Measurements from ENCODE around the gene PI4KA. TPM values are rescaled to one million over a fixed set of nuclear protein-coding genes. Genes with fewer than 3 reads are reported as not detected.

Gene PI4KA
- total and polyA plus RNA-seq, 2 of the 13 experiments (the other 11 are each of a cell fraction or from before 2014, with no cell fraction given) = 27.4 to 56.4 TPM

GRCh38 chr22:20777420-20778177 is 81.0 kb downstream of the PI4KA start (continued):
- TF ChIP-seq PAXIP1 (CRISPR knock-in tag; conservative IDR thresholded peaks at IDR 0.05) (peak; percentile 93), MYC (CRISPR knock-in tag; IDR thresholded peaks at IDR 0.05; ENCODE audit: borderline replicate concordance) (no peak), REL (CRISPR knock-in tag; conservative IDR thresholded peaks at IDR 0.05) (no peak), SOX6 (IDR thresholded peaks at IDR 0.05) (no peak), SOX6 (CRISPR knock-in tag; IDR thresholded peaks at IDR 0.05) (peak; percentile 100), HHEX (CRISPR knock-in tag; IDR thresholded peaks at IDR 0.05) (peak; percentile 66; the same call in 1 of the 2 replicates), ZNF446 (CRISPR knock-in tag; IDR thresholded peaks at IDR 0.05) (no peak), BRCA1 (CRISPR knock-in tag; IDR thresholded peaks at IDR 0.05) (no peak; the same call in 1 of the 2 replicates), PPARG (CRISPR knock-in tag; conservative IDR thresholded peaks at IDR 0.05) (peak; percentile 86), SALL1 (CRISPR knock-in tag; IDR thresholded peaks at IDR 0.05) (peak; percentile 96), CBFB (CRISPR knock-in tag; IDR thresholded peaks at IDR 0.05) (no peak), MLLT10 (CRISPR knock-in tag; IDR thresholded peaks at IDR 0.05) (no peak), CHD4 (IDR thresholded peaks at IDR 0.05; ENCODE audit: borderline replicate concordance, low read length) (peak; percentile 65; the same call in 1 of the 2 replicates), ZNF589 (CRISPR knock-in tag; conservative IDR thresholded peaks at IDR 0.05) (no peak), ZNF430 (CRISPR knock-in tag; IDR thresholded peaks at IDR 0.05) (no peak), HOXA9 (CRISPR knock-in tag; IDR thresholded peaks at IDR 0.05; ENCODE audit: borderline replicate concordance) (no peak), RFXAP (CRISPR knock-in tag; IDR thresholded peaks at IDR 0.05; ENCODE audit: borderline replicate concordance) (peak; percentile 59), ZNF160 (CRISPR knock-in tag; IDR thresholded peaks at IDR 0.05) (no peak), KLF16 (CRISPR knock-in tag; IDR thresholded peaks at IDR 0.05) (peak in 1 of 2 experiments; percentile 83; a peak in 1 of 4 replicates), U2AF2 (IDR thresholded peaks at IDR 0.05; ENCODE audit: low read depth, low read length) (no peak), ISL2 (CRISPR knock-in tag; IDR thresholded peaks at IDR 0.05) (peak; percentile 96)
- TF ChIP-seq, protein P1, sequence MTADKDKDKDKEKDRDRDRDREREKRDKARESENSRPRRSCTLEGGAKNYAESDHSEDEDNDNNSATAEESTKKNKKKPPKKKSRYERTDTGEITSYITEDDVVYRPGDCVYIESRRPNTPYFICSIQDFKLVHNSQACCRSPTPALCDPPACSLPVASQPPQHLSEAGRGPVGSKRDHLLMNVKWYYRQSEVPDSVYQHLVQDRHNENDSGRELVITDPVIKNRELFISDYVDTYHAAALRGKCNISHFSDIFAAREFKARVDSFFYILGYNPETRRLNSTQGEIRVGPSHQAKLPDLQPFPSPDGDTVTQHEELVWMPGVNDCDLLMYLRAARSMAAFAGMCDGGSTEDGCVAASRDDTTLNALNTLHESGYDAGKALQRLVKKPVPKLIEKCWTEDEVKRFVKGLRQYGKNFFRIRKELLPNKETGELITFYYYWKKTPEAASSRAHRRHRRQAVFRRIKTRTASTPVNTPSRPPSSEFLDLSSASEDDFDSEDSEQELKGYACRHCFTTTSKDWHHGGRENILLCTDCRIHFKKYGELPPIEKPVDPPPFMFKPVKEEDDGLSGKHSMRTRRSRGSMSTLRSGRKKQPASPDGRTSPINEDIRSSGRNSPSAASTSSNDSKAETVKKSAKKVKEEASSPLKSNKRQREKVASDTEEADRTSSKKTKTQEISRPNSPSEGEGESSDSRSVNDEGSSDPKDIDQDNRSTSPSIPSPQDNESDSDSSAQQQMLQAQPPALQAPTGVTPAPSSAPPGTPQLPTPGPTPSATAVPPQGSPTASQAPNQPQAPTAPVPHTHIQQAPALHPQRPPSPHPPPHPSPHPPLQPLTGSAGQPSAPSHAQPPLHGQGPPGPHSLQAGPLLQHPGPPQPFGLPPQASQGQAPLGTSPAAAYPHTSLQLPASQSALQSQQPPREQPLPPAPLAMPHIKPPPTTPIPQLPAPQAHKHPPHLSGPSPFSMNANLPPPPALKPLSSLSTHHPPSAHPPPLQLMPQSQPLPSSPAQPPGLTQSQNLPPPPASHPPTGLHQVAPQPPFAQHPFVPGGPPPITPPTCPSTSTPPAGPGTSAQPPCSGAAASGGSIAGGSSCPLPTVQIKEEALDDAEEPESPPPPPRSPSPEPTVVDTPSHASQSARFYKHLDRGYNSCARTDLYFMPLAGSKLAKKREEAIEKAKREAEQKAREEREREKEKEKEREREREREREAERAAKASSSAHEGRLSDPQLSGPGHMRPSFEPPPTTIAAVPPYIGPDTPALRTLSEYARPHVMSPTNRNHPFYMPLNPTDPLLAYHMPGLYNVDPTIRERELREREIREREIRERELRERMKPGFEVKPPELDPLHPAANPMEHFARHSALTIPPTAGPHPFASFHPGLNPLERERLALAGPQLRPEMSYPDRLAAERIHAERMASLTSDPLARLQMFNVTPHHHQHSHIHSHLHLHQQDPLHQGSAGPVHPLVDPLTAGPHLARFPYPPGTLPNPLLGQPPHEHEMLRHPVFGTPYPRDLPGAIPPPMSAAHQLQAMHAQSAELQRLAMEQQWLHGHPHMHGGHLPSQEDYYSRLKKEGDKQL (CRISPR knock-in tag; IDR thresholded peaks at IDR 0.05; ENCODE audit: low read depth) = peak; percentile 83; the same call in 1 of the 2 replicates

Data from HepG2 (cell line).